ENCODE results near the gene KPNA6. TPM values are rescaled to one million over a fixed set of nuclear protein-coding genes. Genes with fewer than 3 reads are reported as not detected.

The KPNA6 gene
- total and polyA plus RNA-seq, 2 of the 13 experiments (the other 11 are each of a cell fraction or from before 2014, with no cell fraction given), result 22.0 to 47.5 TPM

GRCh38 chr1:32060914-32061313, 46.9 kb upstream of the KPNA6 start:
- H3K4me3 ChIP-seq (replicated peaks in 1 of 3; ENCODE audit: insufficient read depth in 1 of 3, low read depth in 2 of 3, low read length in 3 of 3), result no peak overlapping the region
- FAIRE-seq, result no peak
- H3K9me3 ChIP-seq (ENCODE audit: low read length), result no peaks in the 10 kb centered on the region
- no peaks in the 10 kb centered on the region for H3K27me3 ChIP-seq (ENCODE audit: control insufficient read depth in 1 of 2, insufficient read depth in 2 of 2, low read length in 2 of 2)
- H4K20me1 ChIP-seq (ENCODE audit: insufficient read depth, low read length), result no peaks in the 10 kb centered on the region
- intact Hi-C loops (cut with micrococcal nuclease; ENCODE audit: unreplicated experiment), result no loop called here
- peaks cover 5% of the 10 kb centered on the region; the same call in 1 of the 2 replicates for H3K4me1 ChIP-seq (ENCODE audit: insufficient read depth, low read length)
- H3K4me2 ChIP-seq (ENCODE audit: low read depth, low read length), result no peak overlapping the region
- no peak for TF ChIP-seq PAWR (CRISPR knock-in tag; IDR thresholded peaks at IDR 0.05; ENCODE audit: borderline replicate concordance)
- H3K36me3 ChIP-seq (replicated peaks in 1 of 2; ENCODE audit: control insufficient read depth in 1 of 2, insufficient read depth in 2 of 2, low read length in 2 of 2), result peaks cover 11 to 45% of the 10 kb centered on the region in 2 experiments
- in situ Hi-C loops (cut with HindIII; ENCODE audit: extremely low pct_ligation_motif_present, low pct_unique_long_range_greater_than_20kb), result no loop called here
- BruUV-seq (replicated peaks), result no TSS peak
- CTCF ChIA-PET (ENCODE audit: low intra/inter-chr PET ratio, low total read pairs), result no interaction called here
- no peak overlapping the region for H2AFZ ChIP-seq (ENCODE audit: low read length)
- DNase-seq (ENCODE audit: low spot score), result no peak
- H3K79me2 ChIP-seq (ENCODE audit: insufficient read depth, low read length), result no peaks in the 10 kb centered on the region
- no peak for ATAC-seq
- POLR2A ChIA-PET, result interaction anchor here (4.4 kb wide), 1 partner anchor 12 kb away, joined by 25 read pairs; the partner anchor contains the start of gene TMEM39B
- no peak overlapping the region for H3K27ac ChIP-seq (ENCODE audit: extremely low read length, insufficient read depth, low read length)
- H3K9ac ChIP-seq (ENCODE audit: insufficient read depth, low read depth, low read length), result no peak overlapping the region

- FAIRE-seq, result no peak
Measured at GRCh38 chr1:32062867-32063230, 45.0 kb upstream of the KPNA6 start.

More at GRCh38 chr1:32062867-32063230, 45.0 kb upstream of the KPNA6 start:
- ChIA-PET CTCF (ENCODE audit: low intra/inter-chr PET ratio, low total read pairs) (no interaction called here), POLR2A (interaction anchor here (1.5 to 4.4 kb wide), 3 partner anchors 9 to 45 kb away, joined by 3 to 25 read pairs (median 6); partner anchors contain the start of genes KPNA6 and TMEM39B)
- no peaks in the 10 kb centered on the region for H3K27me3 ChIP-seq (ENCODE audit: control insufficient read depth in 1 of 2, insufficient read depth in 2 of 2, low read length in 2 of 2)
- in situ Hi-C loops (cut with HindIII; ENCODE audit: extremely low pct_ligation_motif_present, low pct_unique_long_range_greater_than_20kb) (no loop called here), intact Hi-C loops (cut with micrococcal nuclease; ENCODE audit: unreplicated experiment) (no loop called here)
- no peak overlapping the region for H2AFZ ChIP-seq (ENCODE audit: low read length)
- 94% methylated on average over 4 of the region's 4 CpGs for WGBS (ENCODE audit: low lambda C conversion rate)
- H4K20me1 ChIP-seq (ENCODE audit: insufficient read depth, low read length), result no peaks in the 10 kb centered on the region
- no peak overlapping the region for H3K4me3 ChIP-seq (replicated peaks in 1 of 3; ENCODE audit: insufficient read depth in 1 of 3, low read depth in 2 of 3, low read length in 3 of 3)
- H3K4me1 ChIP-seq (ENCODE audit: insufficient read depth, low read length), result peaks cover 10% of the 10 kb centered on the region; the same call in 1 of the 2 replicates
- H3K4me2 ChIP-seq (ENCODE audit: low read depth, low read length), result no peak overlapping the region
- H3K79me2 ChIP-seq (ENCODE audit: insufficient read depth, low read length), result no peaks in the 10 kb centered on the region
- TF ChIP-seq MXI1 (IDR thresholded peaks at IDR 0.05; ENCODE audit: borderline replicate concordance, low read depth, low read length) (no peak), GZF1 (CRISPR knock-in tag; IDR thresholded peaks at IDR 0.05) (no peak), PCBP2 (optimal IDR thresholded peaks at IDR 0.05; ENCODE audit: low read depth, low read length, poor library complexity, severe bottlenecking) (no peak), SOX5 (CRISPR knock-in tag; IDR thresholded peaks at IDR 0.05; ENCODE audit: borderline replicate concordance) (no peak), ATF3 (CRISPR knock-in tag; IDR thresholded peaks at IDR 0.05) (no peak), ZNF615 (CRISPR knock-in tag; IDR thresholded peaks at IDR 0.05; ENCODE audit: borderline replicate concordance) (no peak), ZNF33B (CRISPR knock-in tag; IDR thresholded peaks at IDR 0.05) (no peak), ZSCAN30 (CRISPR knock-in tag; IDR thresholded peaks at IDR 0.05) (no peak), HNF4G (IDR thresholded peaks at IDR 0.05; ENCODE audit: borderline replicate concordance, low read depth, low read length) (no peak), HNF4G (CRISPR knock-in tag; IDR thresholded peaks at IDR 0.05; ENCODE audit: borderline replicate concordance, low read depth) (no peak), ZNF784 (CRISPR knock-in tag; IDR thresholded peaks at IDR 0.05; ENCODE audit: borderline replicate concordance) (no peak), ZNF510 (CRISPR knock-in tag; IDR thresholded peaks at IDR 0.05; ENCODE audit: low read depth) (no peak)
- no TSS peak for BruUV-seq (replicated peaks)
- H3K9me3 ChIP-seq (ENCODE audit: low read length), result no peaks in the 10 kb centered on the region
- H3K9ac ChIP-seq (ENCODE audit: insufficient read depth, low read depth, low read length), result no peak overlapping the region
- no peak overlapping the region for H3K27ac ChIP-seq (ENCODE audit: extremely low read length, insufficient read depth, low read length)
- peaks cover 7 to 36% of the 10 kb centered on the region in 2 experiments for H3K36me3 ChIP-seq (replicated peaks in 1 of 2; ENCODE audit: control insufficient read depth in 1 of 2, insufficient read depth in 2 of 2, low read length in 2 of 2)
- ATAC-seq (no peak), DNase-seq (ENCODE audit: low spot score) (no peak)
